Chondrocyte (in vitro differentiated cells): ENCODE data around the gene FMNL2. TPM values are rescaled to one million over a fixed set of nuclear protein-coding genes. Genes with fewer than 3 reads are reported as not detected.

ENCODE experiments used
- DNase-seq: peaks from one replicate; pipeline ENCODE4 v3.0.0; 2021; ENCODE audit warnings: mixed read lengths, low spot score
- H3K27ac Mint-ChIP-seq: one replicate; pipeline ENCODE4 v1.8.0; 2021; ENCODE audit warnings: mild to moderate bottlenecking, moderate library complexity, mixed read lengths; ENCODE audit not compliant: unreplicated experiment
- H3K27me3 Mint-ChIP-seq: 2 replicates; pipeline ENCODE4 v1.8.0; 2021; ENCODE audit warnings: low read depth, mixed read lengths
- H3K36me3 Mint-ChIP-seq: 2 replicates; pipeline ENCODE4 v1.8.0; 2021; ENCODE audit warnings: low read depth, mixed read lengths
- H3K4me1 Mint-ChIP-seq: 2 replicates; pipeline ENCODE4 v1.8.0; 2021; ENCODE audit warnings: low read depth, mild to moderate bottlenecking, mixed read lengths
- H3K4me3 Mint-ChIP-seq: one replicate; pipeline ENCODE4 v1.8.0; 2021; ENCODE audit warnings: mild to moderate bottlenecking, moderate library complexity, mixed read lengths; ENCODE audit not compliant: unreplicated experiment
- H3K9me3 Mint-ChIP-seq: 2 replicates; pipeline ENCODE4 v1.8.0; 2021; ENCODE audit warnings: low read depth, mixed read lengths
- total RNA-seq: library from RNA; stranded (reverse); gene quantifications from 3 replicates; pipeline ENCODE4 v1.2.1, GENCODE V29; 2021
- TF ChIP-seq, protein P1 (sequence below): fragments of 200-600 bp; sonication (generic); IDR thresholded peaks from 2 replicates; pipeline ENCODE4 v1.5.0; 2021; ENCODE audit warnings: antibody characterized with exemption, mild to moderate bottlenecking, moderate library complexity

FMNL2 gene
- total RNA-seq, 1 donor from 2014 or later, result 33.9 TPM

DNA sequence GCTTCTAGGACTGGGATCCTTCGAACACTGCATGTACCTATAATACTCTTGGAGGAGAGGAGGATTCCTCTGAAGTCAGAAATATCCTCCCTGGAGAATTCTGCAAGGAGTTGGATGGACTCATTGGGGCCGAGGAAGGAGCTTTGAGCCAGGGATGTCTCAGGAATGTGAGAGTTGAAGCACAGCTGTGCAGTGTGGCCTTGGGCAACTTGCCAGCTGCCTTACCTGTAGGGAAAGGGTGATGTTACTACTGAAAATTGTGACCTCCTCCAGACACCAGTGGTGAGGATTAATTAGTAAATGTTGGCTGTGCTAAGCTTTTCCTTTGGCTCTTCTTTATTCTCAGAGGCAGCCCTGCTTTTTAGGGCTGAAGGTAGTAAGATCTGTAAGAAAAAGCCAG is 41.4 kb downstream of the FMNL2 start:
- H3K9me3 Mint-ChIP-seq, result no peaks in the 10 kb centered on the region
- H3K4me3 Mint-ChIP-seq, result no peak overlapping the region
- DNase-seq, result no peak
- no peaks in the 10 kb centered on the region for H3K27me3 Mint-ChIP-seq
- no peaks in the 10 kb centered on the region for H3K36me3 Mint-ChIP-seq
- peaks cover 26% of the 10 kb centered on the region for H3K4me1 Mint-ChIP-seq
- TF ChIP-seq, protein P1, sequence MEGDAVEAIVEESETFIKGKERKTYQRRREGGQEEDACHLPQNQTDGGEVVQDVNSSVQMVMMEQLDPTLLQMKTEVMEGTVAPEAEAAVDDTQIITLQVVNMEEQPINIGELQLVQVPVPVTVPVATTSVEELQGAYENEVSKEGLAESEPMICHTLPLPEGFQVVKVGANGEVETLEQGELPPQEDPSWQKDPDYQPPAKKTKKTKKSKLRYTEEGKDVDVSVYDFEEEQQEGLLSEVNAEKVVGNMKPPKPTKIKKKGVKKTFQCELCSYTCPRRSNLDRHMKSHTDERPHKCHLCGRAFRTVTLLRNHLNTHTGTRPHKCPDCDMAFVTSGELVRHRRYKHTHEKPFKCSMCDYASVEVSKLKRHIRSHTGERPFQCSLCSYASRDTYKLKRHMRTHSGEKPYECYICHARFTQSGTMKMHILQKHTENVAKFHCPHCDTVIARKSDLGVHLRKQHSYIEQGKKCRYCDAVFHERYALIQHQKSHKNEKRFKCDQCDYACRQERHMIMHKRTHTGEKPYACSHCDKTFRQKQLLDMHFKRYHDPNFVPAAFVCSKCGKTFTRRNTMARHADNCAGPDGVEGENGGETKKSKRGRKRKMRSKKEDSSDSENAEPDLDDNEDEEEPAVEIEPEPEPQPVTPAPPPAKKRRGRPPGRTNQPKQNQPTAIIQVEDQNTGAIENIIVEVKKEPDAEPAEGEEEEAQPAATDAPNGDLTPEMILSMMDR, result no peak
- no peak overlapping the region for H3K27ac Mint-ChIP-seq

DNA sequence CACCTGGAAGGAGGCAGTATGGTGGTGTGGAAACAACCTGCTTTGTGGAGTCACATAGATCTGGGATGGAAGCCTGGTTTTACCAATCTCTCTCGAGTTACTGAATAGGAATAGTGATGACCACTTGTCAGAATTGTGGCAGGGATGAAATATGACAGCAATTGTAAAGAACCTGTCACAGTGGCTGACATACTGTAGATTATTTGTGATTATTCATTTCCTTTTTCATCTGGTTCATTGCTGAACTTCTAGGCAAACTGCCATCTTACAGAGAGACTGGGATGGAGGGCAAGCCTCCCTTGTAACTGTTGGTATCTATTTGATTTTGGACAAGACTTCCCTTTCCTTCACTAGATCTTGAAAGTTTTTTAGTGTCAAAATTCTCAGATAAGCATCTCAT is 42.0 kb downstream of the FMNL2 start:
- TF ChIP-seq, protein P1, result no peak
- Mint-ChIP-seq H3K9me3 (no peaks in the 10 kb centered on the region), H3K4me1 (peaks cover 28% of the 10 kb centered on the region), H3K4me3 (no peak overlapping the region), H3K36me3 (no peaks in the 10 kb centered on the region), H3K27ac (no peak overlapping the region), H3K27me3 (no peaks in the 10 kb centered on the region)
- no peak for DNase-seq

DNA sequence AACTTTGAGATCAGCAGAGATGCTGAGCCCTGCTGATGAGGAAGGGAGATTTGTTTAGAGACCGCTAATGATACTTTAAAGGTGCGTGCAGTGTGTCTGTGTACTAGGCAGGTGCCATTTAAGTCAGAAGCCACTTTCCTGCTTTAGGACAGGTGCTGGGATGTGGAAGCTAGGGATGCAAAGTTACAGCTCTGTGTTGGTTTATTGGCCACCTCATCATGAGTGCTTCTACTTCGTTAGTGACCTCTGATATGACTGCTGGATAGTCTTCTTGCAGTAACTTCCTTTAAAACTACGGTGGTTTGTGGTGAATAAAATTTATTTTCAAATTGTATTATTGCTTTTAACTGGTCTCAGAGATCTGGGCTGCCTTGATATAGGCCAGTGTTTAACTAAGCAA is 44.1 kb downstream of the FMNL2 start:
- no peak for DNase-seq
- H3K27ac Mint-ChIP-seq, result no peak overlapping the region
- H3K27me3 Mint-ChIP-seq, result no peaks in the 10 kb centered on the region
- H3K9me3 Mint-ChIP-seq, result no peaks in the 10 kb centered on the region
- H3K4me1 Mint-ChIP-seq, result peaks cover 25% of the 10 kb centered on the region
- no peak overlapping the region for H3K4me3 Mint-ChIP-seq
- H3K36me3 Mint-ChIP-seq, result no peaks in the 10 kb centered on the region
- TF ChIP-seq, protein P1, result no peak

DNA sequence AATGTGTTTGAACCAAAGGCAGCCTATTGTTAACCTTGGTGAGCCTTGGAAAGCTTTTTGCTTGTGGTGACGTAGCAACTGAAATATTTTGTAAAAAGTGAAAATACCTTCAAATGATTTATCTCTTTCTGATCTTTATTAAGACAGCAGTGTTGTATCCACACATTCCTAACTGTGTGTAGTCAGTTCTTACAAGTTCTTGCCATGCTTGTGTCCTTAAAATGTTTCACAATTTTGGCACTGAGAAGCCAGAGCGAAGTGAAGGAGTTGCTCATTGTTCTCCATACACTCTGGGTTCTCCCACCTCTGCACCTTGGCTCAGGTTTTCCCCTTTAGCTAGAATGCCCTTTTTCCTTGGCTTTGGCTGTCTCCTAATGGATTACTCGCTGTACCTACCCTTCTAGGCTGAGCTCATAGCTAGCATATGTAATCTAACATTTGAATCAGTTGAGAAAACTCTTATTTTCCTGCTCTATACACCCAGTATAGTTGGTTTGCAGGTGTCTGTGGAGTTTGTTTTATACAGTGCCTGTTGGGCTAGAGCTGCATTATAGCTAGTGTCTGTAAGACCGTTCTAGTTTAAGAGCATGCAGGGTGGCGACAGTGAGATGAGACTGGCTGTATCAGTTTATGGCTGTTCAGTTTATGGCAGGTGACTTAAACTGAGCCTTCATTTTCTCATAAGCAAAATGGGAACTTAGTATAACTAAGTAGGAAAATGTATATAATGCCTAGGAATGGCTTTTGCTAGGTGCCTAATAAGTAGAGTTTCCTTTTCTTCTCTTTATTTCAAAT is 45.5 kb downstream of the FMNL2 start:
- Mint-ChIP-seq H3K4me1 (peaks cover 28% of the 10 kb centered on the region), H3K27me3 (no peaks in the 10 kb centered on the region), H3K9me3 (no peaks in the 10 kb centered on the region), H3K36me3 (no peaks in the 10 kb centered on the region), H3K27ac (no peak overlapping the region), H3K4me3 (no peak overlapping the region)
- DNase-seq, result no peak
- TF ChIP-seq, protein P1, result no peak

DNA sequence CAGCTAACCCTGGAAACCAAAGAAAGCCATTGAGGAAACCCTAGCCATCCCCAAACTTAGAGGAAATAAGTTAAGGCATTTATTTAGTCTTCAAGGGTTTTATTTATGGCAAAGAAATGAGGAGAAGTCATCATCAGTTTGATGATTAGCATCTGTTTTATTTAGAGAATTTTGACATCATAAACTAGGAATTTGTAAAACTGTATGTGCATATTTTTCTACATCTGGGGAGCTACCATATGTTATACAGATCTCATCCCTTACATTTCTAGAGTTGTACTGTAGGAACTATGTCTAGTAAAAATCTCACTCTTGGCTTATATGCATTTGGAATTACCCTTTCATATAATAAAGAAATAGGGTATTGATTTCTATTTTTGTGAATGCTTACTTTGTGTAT is 48.7 kb downstream of the FMNL2 start:
- Mint-ChIP-seq H3K4me1 (peaks cover 26% of the 10 kb centered on the region), H3K36me3 (no peaks in the 10 kb centered on the region), H3K4me3 (no peak overlapping the region), H3K9me3 (no peaks in the 10 kb centered on the region), H3K27me3 (no peaks in the 10 kb centered on the region), H3K27ac (no peak overlapping the region)
- TF ChIP-seq, protein P1, result no peak
- no peak for DNase-seq
